B cell (primary cell): Measurements from ENCODE around the gene WNK4. TPM values are rescaled to one million over a fixed set of nuclear protein-coding genes. Genes with fewer than 3 reads are reported as not detected.
A peak's percentile ranks its signal among the peaks of the same experiment; 100 is the strongest.

ENCODE experiments used
- ATAC-seq: fragments of 200-7000 bp; cut with Tn5 transposase; one replicate; pipeline ENCODE4 v1.10.0; 2021; ENCODE audit warnings: low read depth, mild to moderate bottlenecking, moderate number of reproducible peaks, moderate library complexity
- CTCF ChIA-PET: fragments of 350-600 bp; sonication (Branson Sonifier 250); formaldehyde crosslinking; loops from one replicate; lab custom pipeline; 2021; ENCODE audit warnings: antibody characterized with exemption, inconsistent platforms; lab: Charles Lee
- POLR2A ChIA-PET: fragments of 350-600 bp; sonication (Branson Sonifier 250); formaldehyde crosslinking; loops from one replicate; lab custom pipeline; 2021; ENCODE audit warnings: antibody characterized with exemption; lab: Charles Lee
- DNase-seq: peaks from one replicate; pipeline ENCODE4 v3.0.0; 2013
- H2AFZ ChIP-seq: 2 replicates; pipeline ENCODE4 v1.6.1; 2012; ENCODE audit warnings: mild to moderate bottlenecking, low read depth, low read length; ENCODE audit not compliant: insufficient read depth, poor library complexity, severe bottlenecking
- H3K27ac ChIP-seq, 2 donors: 1 replicate in 1 of 2; 2 replicates in 1 of 2; pipeline ENCODE4 v1.5.1; 2012 to 2013; ENCODE audit warnings: low read length in 2 of 2, mild to moderate bottlenecking in 2 of 2, moderate library complexity in 1 of 2
- H3K27me3 ChIP-seq, 4 experiments: fragments of 200-600 bp in 1 of 4; sonication (generic) in 1 of 4; replicated peaks in 1 of 4; 1 replicate in 2 of 4; 2 replicates in 2 of 4; pipeline versions ENCODE4 v1.6.1 to v1.7.0; 2013 to 2016; ENCODE audit warnings: low read length in 3 of 4, mild to moderate bottlenecking in 2 of 4, mixed read lengths in 1 of 4, moderate library complexity in 1 of 4; ENCODE audit not compliant: insufficient read depth in 4 of 4, control insufficient read depth in 3 of 4; ENCODE audit errors: control extremely low read depth in 1 of 4
- H3K36me3 ChIP-seq, 2 experiments: replicated peaks in 1 of 2; 1 replicate in 1 of 2; 2 replicates in 1 of 2; pipeline versions ENCODE4 v1.6.1 to v1.7.1; 2013; ENCODE audit warnings: low read length in 1 of 2; ENCODE audit not compliant: insufficient read depth in 2 of 2, control insufficient read depth in 1 of 2; ENCODE audit errors: control extremely low read depth in 1 of 2, extremely low read depth in 1 of 2
- H3K4me1 ChIP-seq, 2 donors: fragments of 200-600 bp in 1 of 2; sonication (generic) in 1 of 2; 1 replicate in 1 of 2; 2 replicates in 1 of 2; pipeline versions ENCODE4 v1.5.1 to v1.6.1; 2013 to 2017; ENCODE audit warnings: low read length in 2 of 2; ENCODE audit not compliant: control insufficient read depth in 2 of 2, insufficient read depth in 2 of 2
- H3K4me2 ChIP-seq: replicated peaks from 2 replicates; pipeline ENCODE3; 2012; ENCODE audit warnings: mild to moderate bottlenecking, low read depth, low read length; ENCODE audit not compliant: poor library complexity, severe bottlenecking
- H3K4me3 ChIP-seq, 5 experiments: fragments of 200-600 bp in 1 of 5; sonication (generic) in 1 of 5; 1 replicate in 3 of 5; 2 replicates in 2 of 5; pipeline versions ENCODE4 v1.5.1 to v1.7.0; 2011 to 2016; ENCODE audit warnings: low read length in 4 of 5, mild to moderate bottlenecking in 4 of 5, low read depth in 2 of 5, control low read depth in 1 of 5, moderate library complexity in 1 of 5; ENCODE audit not compliant: insufficient read depth in 1 of 5; ENCODE audit errors: control extremely low read depth in 1 of 5, extremely low read depth in 1 of 5
- H3K79me2 ChIP-seq: fragments of 200-600 bp; sonication (generic); one replicate; pipeline ENCODE4 v1.6.0; 2016; ENCODE audit warnings: low read length; ENCODE audit not compliant: control insufficient read depth, insufficient read depth
- H3K9ac ChIP-seq: fragments of 200-600 bp; sonication (generic); 2 replicates; pipeline ENCODE4 v1.6.1; 2017; ENCODE audit warnings: mild to moderate bottlenecking, low read length, moderate library complexity
- H3K9me3 ChIP-seq, 3 donors: one replicate each; pipeline versions ENCODE4 v1.6.1 to v1.7.1; 2013; ENCODE audit warnings: low read length in 2 of 3; ENCODE audit not compliant: control insufficient read depth in 2 of 3, insufficient read depth in 1 of 3; ENCODE audit errors: control extremely low read depth in 1 of 3
- H4K20me1 ChIP-seq: 2 replicates; pipeline ENCODE4 v1.6.0; 2012; ENCODE audit warnings: mild to moderate bottlenecking, low read length; ENCODE audit not compliant: insufficient read depth, control insufficient read depth, poor library complexity, severe bottlenecking
- H3K27ac Mint-ChIP-seq: one replicate; pipeline ENCODE4 v1.8.0; 2021; ENCODE audit warnings: mixed read lengths
- H3K27me3 Mint-ChIP-seq: one replicate; pipeline ENCODE4 v1.8.0; 2021; ENCODE audit warnings: mixed read lengths
- H3K4me1 Mint-ChIP-seq: one replicate; pipeline ENCODE4 v1.8.0; 2021; ENCODE audit warnings: mixed read lengths
- H3K4me3 Mint-ChIP-seq: one replicate; pipeline ENCODE4 v1.8.0; 2021; ENCODE audit warnings: mixed read lengths
- H3K9me3 Mint-ChIP-seq: one replicate; pipeline ENCODE4 v1.8.0; 2022; ENCODE audit warnings: mixed read lengths; ENCODE audit not compliant: insufficient read depth
- EZH2 ChIP-seq: IDR thresholded peaks from 2 replicates; pipeline ENCODE4 v1.6.1; 2012; ENCODE audit warnings: borderline replicate concordance, low read depth, mild to moderate bottlenecking, moderate library complexity, low read length; ENCODE audit not compliant: insufficient read depth, poor library complexity, severe bottlenecking
- WGBS: methylation state at CpG from one replicate; pipeline ENCODE4 v1.1.5; 2013; ENCODE audit warnings: missing lambda C conversion rate; ENCODE audit not compliant: insufficient coverage; 5-methylcytosine and 5-hydroxymethylcytosine counted together
- intact Hi-C: fragments of 100-400 bp; cut with micrococcal nuclease; formaldehyde crosslinking; loops from one replicate; pipeline ENCODE4 v1.10.0; 2022
- polyA plus RNA-seq: library from polyadenylated mRNA; depleted of rRNA; stranded (reverse); fragments of >200 nt; gene quantifications from 2 replicates; pipeline ENCODE4 v1.2.3, GENCODE V29; 2012
- total RNA-seq, 2 donors: library from RNA; stranded (reverse); fragments of 120-200 nt in 1 of 2; gene quantifications; 1 replicate in 1 of 2; 2 replicates in 1 of 2; pipeline versions ENCODE4 v1.2.3 to v1.2.4, GENCODE V29; 2013 to 2022
- TF ChIP-seq, protein P1 (sequence below): fragments of 200-600 bp; IDR thresholded peaks from one replicate; pipeline ENCODE4 v1.8.0; 2022; ENCODE audit warnings: antibody characterized with exemption, mild to moderate bottlenecking

WNK4 gene
- total and polyA plus RNA-seq, 2 donors (not counting 1 experiment from before 2014, with no cell fraction given): 0.03 to 0.44 TPM

DNA sequence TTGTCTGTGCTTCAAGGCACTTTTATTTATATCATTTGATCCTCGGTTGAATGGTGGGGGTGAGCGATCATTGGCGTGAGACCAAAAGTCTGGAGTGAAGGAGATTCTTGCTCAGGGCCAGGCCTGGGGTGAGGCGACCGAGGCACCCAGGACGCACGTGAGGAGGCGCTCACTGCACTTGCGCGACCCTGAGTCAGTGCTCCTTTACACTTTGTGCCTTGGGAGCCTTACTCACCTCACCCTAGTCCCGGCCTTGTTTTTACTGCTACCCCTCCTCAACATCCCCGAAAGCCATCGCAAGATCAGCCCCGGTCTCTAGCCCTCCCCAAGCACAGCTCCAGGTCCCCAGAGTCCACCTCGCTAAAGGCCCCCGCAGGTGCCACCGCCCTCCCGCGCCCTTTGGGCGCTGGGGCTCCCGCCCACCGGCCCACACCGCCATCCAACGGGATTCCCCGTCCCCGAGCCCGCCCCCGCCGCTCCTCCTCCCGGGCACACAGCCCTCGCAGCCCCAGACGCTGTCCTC lies 36.1 kb upstream of the WNK4 start:
- Histone ChIP-seq H4K20me1 (peaks cover 21% of the 10 kb centered on the region), H3K27ac (peak overlapping the region; percentile 67 to 92), H3K4me2 (peak overlapping the region; percentile 84), H3K4me1 (peaks cover 25 to 27% of the 10 kb centered on the region in 2 donors), H3K9me3 (no peaks in the 10 kb centered on the region), H3K9ac (peak overlapping the region; percentile 77), H3K27me3 (peaks cover 0 to 11% (median 0%) of the 10 kb centered on the region in 4 experiments), H3K36me3 (peaks cover 1 to 6% of the 10 kb centered on the region in 2 experiments), H3K4me3 (peak overlapping the region; percentile 56 to 76 (median 70)), H2AFZ (peak overlapping the region; percentile 92), H3K79me2 (peaks cover 58% of the 10 kb centered on the region)
- Mint-ChIP-seq H3K4me3 (peak overlapping the region; percentile 99), H3K4me1 (peaks cover 29% of the 10 kb centered on the region), H3K9me3 (no peaks in the 10 kb centered on the region), H3K27me3 (peaks cover 16% of the 10 kb centered on the region), H3K27ac (peak overlapping the region; percentile 99)
- WGBS: 1% methylated on average over 27 of the region's 32 CpGs
- intact Hi-C loops: loop anchor here (1.0 to 10.0 kb wide), 2 partner anchors 23 to 740 kb away; partner anchors contain the start of gene DHX8
- no peak for DNase-seq
- TF ChIP-seq EZH2: no peak
- TF ChIP-seq, protein P1, sequence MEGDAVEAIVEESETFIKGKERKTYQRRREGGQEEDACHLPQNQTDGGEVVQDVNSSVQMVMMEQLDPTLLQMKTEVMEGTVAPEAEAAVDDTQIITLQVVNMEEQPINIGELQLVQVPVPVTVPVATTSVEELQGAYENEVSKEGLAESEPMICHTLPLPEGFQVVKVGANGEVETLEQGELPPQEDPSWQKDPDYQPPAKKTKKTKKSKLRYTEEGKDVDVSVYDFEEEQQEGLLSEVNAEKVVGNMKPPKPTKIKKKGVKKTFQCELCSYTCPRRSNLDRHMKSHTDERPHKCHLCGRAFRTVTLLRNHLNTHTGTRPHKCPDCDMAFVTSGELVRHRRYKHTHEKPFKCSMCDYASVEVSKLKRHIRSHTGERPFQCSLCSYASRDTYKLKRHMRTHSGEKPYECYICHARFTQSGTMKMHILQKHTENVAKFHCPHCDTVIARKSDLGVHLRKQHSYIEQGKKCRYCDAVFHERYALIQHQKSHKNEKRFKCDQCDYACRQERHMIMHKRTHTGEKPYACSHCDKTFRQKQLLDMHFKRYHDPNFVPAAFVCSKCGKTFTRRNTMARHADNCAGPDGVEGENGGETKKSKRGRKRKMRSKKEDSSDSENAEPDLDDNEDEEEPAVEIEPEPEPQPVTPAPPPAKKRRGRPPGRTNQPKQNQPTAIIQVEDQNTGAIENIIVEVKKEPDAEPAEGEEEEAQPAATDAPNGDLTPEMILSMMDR: no peak
- CTCF ChIA-PET: interaction anchor here (1.5 to 2.5 kb wide), 3 partner anchors 16 to 166 kb away, joined by 5 to 8 read pairs (median 8); partner anchors contain the start of gene RAMP2
- ATAC-seq: peak; percentile 77
- POLR2A ChIA-PET: no interaction called here
